H1 (cell line): ENCODE results near the gene CTNS. TPM values are rescaled to one million over a fixed set of nuclear protein-coding genes. Genes with fewer than 3 reads are reported as not detected.

Experiments
- CTCF ChIA-PET: fragments of 300-600 bp; sonication (Branson Sonifier 250); formaldehyde crosslinking; loops from one replicate; lab custom pipeline; 2021; ENCODE audit not compliant: partially characterized antibody; lab: Charles Lee
- POLR2A ChIA-PET: fragments of 300-600 bp; sonication (Branson Sonifier 250); formaldehyde crosslinking; loops from one replicate; lab custom pipeline; 2021; ENCODE audit warnings: inconsistent platforms; ENCODE audit not compliant: partially characterized antibody; lab: Charles Lee
- DNase-seq, 2 experiments: peaks; one replicate each; pipeline versions ENCODE4 v3.0.0 to v3.0.0-alpha.2; 2010 to 2022; ENCODE audit warnings: low spot score in 2 of 2, low read depth in 1 of 2, mixed read lengths in 1 of 2
- FAIRE-seq: peaks from 2 replicates; lab custom pipeline; 2011; peaks lifted over from hg19 to GRCh38; lab: Jason Lieb, UNC
- H2AFZ ChIP-seq: 2 replicates; pipeline ENCODE4 v1.8.1; 2012; ENCODE audit warnings: low read length, inconsistent platforms
- H2AK5ac ChIP-seq: 2 replicates; pipeline ENCODE4 v1.6.1; 2013; ENCODE audit warnings: low read depth, low read length
- H2BK120ac ChIP-seq: replicated peaks from 2 replicates; pipeline ENCODE3; 2013; ENCODE audit warnings: low read depth, low read length, inconsistent platforms
- H2BK12ac ChIP-seq: 2 replicates; pipeline ENCODE4 v1.6.1; 2013; ENCODE audit warnings: low read depth, low read length
- H2BK15ac ChIP-seq: 2 replicates; pipeline ENCODE4 v1.6.1; 2013; ENCODE audit warnings: low read length
- H2BK20ac ChIP-seq: 2 replicates; pipeline ENCODE4 v1.6.1; 2013; ENCODE audit warnings: low read length
- H2BK5ac ChIP-seq: 2 replicates; pipeline ENCODE4 v1.6.1; 2013; ENCODE audit warnings: low read depth, low read length
- H3K14ac ChIP-seq: 2 replicates; pipeline ENCODE4 v1.6.1; 2013; ENCODE audit warnings: inconsistent platforms; ENCODE audit not compliant: insufficient read length
- H3K18ac ChIP-seq: 2 replicates; pipeline ENCODE4 v1.6.1; 2013; ENCODE audit warnings: low read length; ENCODE audit errors: extremely low read depth
- H3K23ac ChIP-seq: 2 replicates; pipeline ENCODE4 v1.6.1; 2013; ENCODE audit warnings: inconsistent platforms; ENCODE audit not compliant: insufficient read length
- H3K23me2 ChIP-seq: 2 replicates; pipeline ENCODE4 v1.6.1; 2013; ENCODE audit warnings: low read depth, low read length
- H3K27ac ChIP-seq: 2 replicates; pipeline ENCODE4 v1.6.1; 2011; ENCODE audit warnings: low read depth, low read length, inconsistent platforms
- H3K27me3 ChIP-seq, 4 experiments: replicated peaks in 1 of 4; 1 replicate in 1 of 4; 2 replicates in 3 of 4; pipeline versions ENCODE4 v1.6.1 to v1.8.1; 2011 to 2013; ENCODE audit warnings: low read length in 3 of 4, mild to moderate bottlenecking in 3 of 4, inconsistent platforms in 2 of 4, mixed read lengths in 2 of 4, moderate library complexity in 1 of 4; ENCODE audit not compliant: control insufficient read depth in 3 of 4, insufficient read depth in 3 of 4; ENCODE audit errors: extremely low read depth in 1 of 4
- H3K36me3 ChIP-seq, 4 experiments: 2 replicates each; pipeline versions ENCODE4 v1.6.1 to v1.8.1; 2011 to 2013; ENCODE audit warnings: mild to moderate bottlenecking in 4 of 4, low read length in 3 of 4, moderate library complexity in 2 of 4, control low read depth in 1 of 4, inconsistent platforms in 1 of 4; ENCODE audit not compliant: insufficient read depth in 4 of 4, control insufficient read depth in 2 of 4
- H3K4ac ChIP-seq: replicated peaks from 2 replicates; pipeline ENCODE3; 2013; ENCODE audit warnings: low read length, low read depth, mixed read lengths, inconsistent platforms; ENCODE audit not compliant: insufficient read length
- H3K4me1 ChIP-seq, 4 experiments: replicated peaks in 1 of 4; 1 replicate in 1 of 4; 2 replicates in 3 of 4; pipeline versions ENCODE4 v1.6.1 to v1.8.1; 2011 to 2013; ENCODE audit warnings: low read length in 3 of 4, inconsistent platforms in 2 of 4, mixed read lengths in 1 of 4; ENCODE audit not compliant: insufficient read depth in 4 of 4, control insufficient read depth in 3 of 4
- H3K4me2 ChIP-seq, 2 experiments: 2 replicates each; pipeline versions ENCODE4 v1.6.1 to v1.8.1; 2011 to 2013; ENCODE audit warnings: low read depth in 2 of 2, low read length in 2 of 2, control low read depth in 1 of 2, inconsistent platforms in 1 of 2, mild to moderate bottlenecking in 1 of 2; ENCODE audit not compliant: insufficient read depth in 1 of 2
- H3K4me3 ChIP-seq, 4 experiments: fragments of 200-600, 300-600 bp in 1 of 4; sonication (generic), shearing (Covaris generic), sonication (Bioruptor Twin) in 1 of 4; 2 replicates each; pipeline versions ENCODE4 v1.5.1 to v1.8.1; 2011 to 2016; ENCODE audit warnings: low read length in 4 of 4, low read depth in 3 of 4, control low read depth in 2 of 4, inconsistent platforms in 2 of 4, mild to moderate bottlenecking in 2 of 4, mixed read lengths in 1 of 4, moderate library complexity in 1 of 4; ENCODE audit not compliant: insufficient read depth in 2 of 4; ENCODE audit errors: extremely low read depth in 1 of 4
- H3K56ac ChIP-seq: replicated peaks from 2 replicates; pipeline ENCODE3; 2013; ENCODE audit warnings: low read depth, mild to moderate bottlenecking, mixed read lengths, low read length, inconsistent platforms; ENCODE audit not compliant: insufficient read length
- H3K79me1 ChIP-seq: 2 replicates; pipeline ENCODE4 v1.6.1; 2013; ENCODE audit warnings: low read depth, low read length, control low read depth
- H3K79me2 ChIP-seq, 2 experiments: 2 replicates each; pipeline versions ENCODE4 v1.6.1 to v1.8.1; 2012 to 2013; ENCODE audit warnings: low read length in 2 of 2, mild to moderate bottlenecking in 2 of 2, inconsistent platforms in 1 of 2; ENCODE audit not compliant: insufficient read depth in 2 of 2, control insufficient read depth in 1 of 2
- H3K9ac ChIP-seq, 4 experiments: replicated peaks in 1 of 4; 1 replicate in 1 of 4; 2 replicates in 3 of 4; pipeline versions ENCODE4 v1.6.1 to v1.8.1; 2011 to 2013; ENCODE audit warnings: low read depth in 3 of 4, low read length in 3 of 4, control low read depth in 2 of 4, mild to moderate bottlenecking in 2 of 4, moderate library complexity in 2 of 4, inconsistent platforms in 1 of 4; ENCODE audit errors: extremely low read depth in 1 of 4
- H3K9me3 ChIP-seq, 2 experiments: 2 replicates each; pipeline versions ENCODE4 v1.6.1 to v1.8.1; 2012 to 2013; ENCODE audit warnings: mild to moderate bottlenecking in 2 of 2, moderate library complexity in 2 of 2, control low read depth in 1 of 2, inconsistent platforms in 1 of 2, low read depth in 1 of 2, low read length in 1 of 2, mixed read lengths in 1 of 2; ENCODE audit not compliant: insufficient read depth in 2 of 2
- H4K20me1 ChIP-seq, 2 experiments: replicated peaks in 1 of 2; 2 replicates each; pipeline versions ENCODE3 to v1.8.1; 2011 to 2013; ENCODE audit warnings: inconsistent platforms in 2 of 2, low read length in 2 of 2, mild to moderate bottlenecking in 1 of 2; ENCODE audit not compliant: insufficient read depth in 2 of 2, control insufficient read depth in 1 of 2
- H4K5ac ChIP-seq: 2 replicates; pipeline ENCODE4 v1.6.1; 2013; ENCODE audit warnings: low read length, low read depth, mixed read lengths, inconsistent platforms; ENCODE audit not compliant: insufficient read length
- H4K8ac ChIP-seq: 2 replicates; pipeline ENCODE4 v1.8.0; 2013; ENCODE audit warnings: mild to moderate bottlenecking, moderate library complexity, low read length, inconsistent platforms; ENCODE audit not compliant: insufficient read depth; ENCODE audit errors: extremely low read depth
- H4K91ac ChIP-seq: replicated peaks from 2 replicates; pipeline ENCODE3; 2013; ENCODE audit warnings: low read length, mixed read lengths, inconsistent platforms; ENCODE audit not compliant: insufficient read length
- BACH1 ChIP-seq: IDR thresholded peaks from 2 replicates; pipeline ENCODE4 v1.6.1; 2012; ENCODE audit warnings: low read length, improper control_type of control experiment
- CBX5 ChIP-seq: fragments of 300-800, 300-1000 bp; sonication (generic); IDR thresholded peaks from 2 replicates; pipeline ENCODE4 v1.7.1; 2016; ENCODE audit warnings: antibody characterized with exemption, low read length, low read depth
- CBX8 ChIP-seq: fragments of 300-800, 300-1000 bp; sonication (generic); IDR thresholded peaks from 2 replicates; pipeline ENCODE4 v1.7.1; 2016; ENCODE audit warnings: low read depth, low read length, borderline replicate concordance
- CHD1 ChIP-seq: IDR thresholded peaks from 2 replicates; pipeline ENCODE4 v1.6.1; 2012; ENCODE audit warnings: low read depth, low read length, improper control_type of control experiment
- NRF1 ChIP-seq: IDR thresholded peaks from 2 replicates; pipeline ENCODE4 v1.6.1; 2011; ENCODE audit warnings: mild to moderate bottlenecking, low read depth, low read length, improper control_type of control experiment
- SIN3A ChIP-seq, 2 experiments: IDR thresholded peaks in 1 of 2; conservative IDR thresholded peaks in 1 of 2; 2 replicates each; pipeline ENCODE4 v1.6.1; 2011 to 2012; ENCODE audit warnings: low read length in 2 of 2, improper control_type of control experiment in 1 of 2, low read depth in 1 of 2, mild to moderate bottlenecking in 1 of 2
- SUZ12 ChIP-seq: fragments of 200-600 bp; sonication (generic); IDR thresholded peaks from 2 replicates; pipeline ENCODE4 v1.6.1; 2012; ENCODE audit warnings: mild to moderate bottlenecking, inconsistent platforms, low read length, moderate library complexity, mixed read lengths
- TAF7 ChIP-seq: optimal IDR thresholded peaks from 2 replicates; pipeline ENCODE3; 2011; ENCODE audit warnings: low read depth, mild to moderate bottlenecking, inconsistent platforms, low read length, moderate library complexity, borderline replicate concordance
- YY1 ChIP-seq: IDR thresholded peaks from 2 replicates; pipeline ENCODE4 v1.6.1; 2011; ENCODE audit warnings: low read depth, mild to moderate bottlenecking, low read length
- whole genome bisulfite sequencing, 2 experiments: shearing (Covaris generic) in 1 of 2; methylation state at CpG; one replicate each; pipeline versions ENCODE4 v1.1.6 to v1.1.7; 2013 to 2015; ENCODE audit warnings: low lambda C conversion rate in 2 of 2, mixed read lengths in 2 of 2, inconsistent platforms in 1 of 2, low coverage in 1 of 2, missing lambda C conversion rate in 1 of 2; ENCODE audit not compliant: insufficient replicate concordance in 2 of 2, insufficient coverage in 1 of 2, insufficient read length in 1 of 2; ENCODE audit errors: extremely low coverage in 1 of 2, missing lambda C conversion rate in 1 of 2; 5-methylcytosine and 5-hydroxymethylcytosine counted together
- polyA plus RNA-seq, 7 experiments: library from polyadenylated mRNA; depleted of rRNA in 3 of 7; stranded (reverse) in 5 of 7; unstranded in 2 of 7; fragments of >200 nt in 5 of 7; fragments of 200-250 nt in 2 of 7; gene quantifications; 1 replicate in 5 of 7; 2 replicates in 1 of 7; 4 replicates in 1 of 7; pipeline versions ENCODE4 v1.2.1 to v1.2.3, GENCODE V29; 2011 to 2013; ENCODE audit warnings: missing spikeins in 2 of 7, mixed read lengths in 2 of 7
- total RNA-seq: library from RNA; stranded (reverse); fragmentation: NEBNext Ultra II Directional; extraction: Animal tissue kit (Norgen Biotek cat#: 25700); gene quantifications from 2 replicates; pipeline ENCODE4 v1.2.1, GENCODE V29; 2021
- TF ChIP-seq, protein P1 (sequence below): IDR thresholded peaks from 2 replicates; pipeline ENCODE4 v1.6.1; 2011; ENCODE audit warnings: low read depth, mild to moderate bottlenecking, low read length; ENCODE audit not compliant: insufficient read depth

Gene CTNS
- total and polyA plus RNA-seq, 2 of the 8 experiments (the other 6 are each of a cell fraction or from before 2014, with no cell fraction given), result 11.6 to 12.9 TPM

GRCh38 chr17:3610523-3610922 lies 26.0 kb upstream of the CTNS start:
- no peak overlapping the region for H2BK5ac ChIP-seq
- no peak overlapping the region for H3K4me2 ChIP-seq
- H3K79me2 ChIP-seq, result no peaks in the 10 kb centered on the region
- no peaks in the 10 kb centered on the region for H3K4me1 ChIP-seq
- DNase-seq (no peak), FAIRE-seq (no peak)
- 91% methylated on average over 13 of the region's 14 CpGs; no CpG with 5 or more reads in 1 of the 2 experiments for WGBS, 2 experiments
- no peaks in the 10 kb centered on the region for H3K27me3 ChIP-seq
- H4K91ac ChIP-seq, result no peak overlapping the region
- H2BK15ac ChIP-seq, result no peak overlapping the region
- H3K4ac ChIP-seq, result no peak overlapping the region
- POLR2A ChIA-PET, result interaction anchor here (0.9 kb wide), 1 partner anchor 233 kb away, joined by 3 read pairs; no protein-coding TSS in a partner anchor
- H2BK120ac ChIP-seq, result no peak overlapping the region
- H3K27ac ChIP-seq, result no peak overlapping the region
- peaks cover 3 to 7% of the 10 kb centered on the region in 2 experiments for H4K20me1 ChIP-seq
- H2BK20ac ChIP-seq, result no peak overlapping the region
- TF ChIP-seq CBX5, result no peak
- TF ChIP-seq, protein P1, sequence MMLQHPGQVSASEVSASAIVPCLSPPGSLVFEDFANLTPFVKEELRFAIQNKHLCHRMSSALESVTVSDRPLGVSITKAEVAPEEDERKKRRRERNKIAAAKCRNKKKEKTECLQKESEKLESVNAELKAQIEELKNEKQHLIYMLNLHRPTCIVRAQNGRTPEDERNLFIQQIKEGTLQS, result no peak
- TF ChIP-seq CHD1, result no peak
- no peak for TF ChIP-seq NRF1
- TF ChIP-seq SIN3A (conservative IDR thresholded peaks at IDR 0.05 in 1 of 2, IDR thresholded peaks at IDR 0.05 in 1 of 2; ENCODE audit: low read depth in 1 of 2, low read length in 2 of 2), result no peak
- no peak for TF ChIP-seq CBX8
- TF ChIP-seq TAF7, result no peak
- TF ChIP-seq SUZ12, result no peak
- TF ChIP-seq YY1, result no peak
- TF ChIP-seq BACH1, result no peak
- CTCF ChIA-PET, result interaction anchor here (1.1 to 1.7 kb wide), 3 partner anchors 8 to 36 kb away, joined by 3 to 4 read pairs (median 3); no protein-coding TSS in a partner anchor
- no peaks in the 10 kb centered on the region for H3K79me1 ChIP-seq
- no peak overlapping the region for H3K23ac ChIP-seq
- H3K4me3 ChIP-seq, result no peak overlapping the region
- H3K18ac ChIP-seq, result no peak overlapping the region
- H3K23me2 ChIP-seq, result no peaks in the 10 kb centered on the region
- peaks cover 11 to 63% (median 40%) of the 10 kb centered on the region in 4 experiments; a peak in 7 of 8 replicates for H3K36me3 ChIP-seq
- no peak overlapping the region for H3K56ac ChIP-seq
- no peak overlapping the region for H2BK12ac ChIP-seq
- H3K14ac ChIP-seq, result no peak overlapping the region
- H3K9me3 ChIP-seq, result peaks cover 0 to 4% of the 10 kb centered on the region in 2 experiments; a peak in 1 of 4 replicates
- H2AFZ ChIP-seq, result no peak overlapping the region
- H3K9ac ChIP-seq, result no peak overlapping the region
- H2AK5ac ChIP-seq, result no peak overlapping the region
- H4K8ac ChIP-seq, result no peak overlapping the region
- H4K5ac ChIP-seq, result no peak overlapping the region
